Calu3 (cell line): ENCODE data around the gene CUBN. TPM values are rescaled to one million over a fixed set of nuclear protein-coding genes. Genes with fewer than 3 reads are reported as not detected.

ENCODE experiments used
- BruUV-seq: library from RNA; stranded (reverse); fragments of 400-500 nt; replicated peaks from 2 replicates; lab custom pipeline; 2021; lab: Mats Ljungman, UMichigan
- CTCF ChIA-PET: fragments of 300-600 bp; sonication (Branson Sonifier 250); formaldehyde crosslinking; loops from one replicate; lab custom pipeline; 2022; ENCODE audit warnings: antibody characterized with exemption; lab: Charles Lee
- DNase-seq: peaks from one replicate; pipeline ENCODE4 v3.0.0; 2022
- H3K27ac Mint-ChIP-seq: one replicate; pipeline ENCODE4 v1.8.0; 2022; ENCODE audit warnings: mixed read lengths; ENCODE audit not compliant: unreplicated experiment
- H3K27me3 Mint-ChIP-seq: one replicate; pipeline ENCODE4 v1.8.0; 2022; ENCODE audit warnings: mixed read lengths; ENCODE audit not compliant: unreplicated experiment
- H3K36me3 Mint-ChIP-seq: one replicate; pipeline ENCODE4 v1.8.0; 2022; ENCODE audit warnings: mild to moderate bottlenecking, moderate library complexity, mixed read lengths; ENCODE audit not compliant: insufficient read depth, unreplicated experiment
- H3K4me1 Mint-ChIP-seq: one replicate; pipeline ENCODE4 v1.8.0; 2022; ENCODE audit warnings: mild to moderate bottlenecking, low read depth, mixed read lengths; ENCODE audit not compliant: unreplicated experiment
- H3K4me3 Mint-ChIP-seq: one replicate; pipeline ENCODE4 v1.8.0; 2022; ENCODE audit warnings: mild to moderate bottlenecking, low read depth, moderate library complexity, mixed read lengths; ENCODE audit not compliant: unreplicated experiment
- H3K9me3 Mint-ChIP-seq: one replicate; pipeline ENCODE4 v1.8.0; 2022; ENCODE audit warnings: low read depth, mixed read lengths; ENCODE audit not compliant: unreplicated experiment
- CTCF ChIP-seq: fragments of 200-600 bp; IDR thresholded peaks from one replicate; pipeline ENCODE4 v1.8.0; 2022; ENCODE audit warnings: antibody characterized with exemption; ENCODE audit not compliant: unreplicated experiment
- intact Hi-C: fragments of 100-400 bp; cut with micrococcal nuclease; formaldehyde crosslinking; loops from one replicate; pipeline ENCODE4 v1.10.0; 2022; ENCODE audit not compliant: unreplicated experiment
- total RNA-seq: library from RNA; stranded (reverse); gene quantifications from 2 replicates; pipeline ENCODE4 v1.2.3, GENCODE V29; 2022

The CUBN gene
- total RNA-seq, 1 experiment from 2014 or later = 0.92 TPM

- Mint-ChIP-seq H3K36me3 (no peaks in the 10 kb centered on the region), H3K9me3 (peaks cover 4% of the 10 kb centered on the region), H3K27ac (no peak overlapping the region), H3K27me3 (peaks cover 14% of the 10 kb centered on the region), H3K4me3 (no peak overlapping the region), H3K4me1 (peaks cover 11% of the 10 kb centered on the region)
- no peak for DNase-seq
- TF ChIP-seq CTCF = no peak
- intact Hi-C loops = no loop called here
- no TSS peak for BruUV-seq
- CTCF ChIA-PET = no interaction called here
Measured at GRCh38 chr10:16999665-17000451, 129.8 kb downstream of the CUBN start.

- TF ChIP-seq CTCF = no peak
- intact Hi-C loops = no loop called here
- BruUV-seq = no TSS peak
- no peak for DNase-seq
- Mint-ChIP-seq H3K4me1 (peaks cover 11% of the 10 kb centered on the region), H3K36me3 (no peaks in the 10 kb centered on the region), H3K27ac (no peak overlapping the region), H3K4me3 (no peak overlapping the region), H3K27me3 (no peaks in the 10 kb centered on the region), H3K9me3 (peaks cover 4% of the 10 kb centered on the region)
- CTCF ChIA-PET = interaction anchor here (0.8 kb wide), 1 partner anchor 234 kb away, joined by 6 read pairs; no protein-coding TSS in a partner anchor
Measured at GRCh38 chr10:16996530-16996964, 133.1 kb downstream of the CUBN start.

GRCh38 chr10:16995867-16996529, 133.6 kb downstream of the CUBN start:
- BruUV-seq = no TSS peak
- Mint-ChIP-seq H3K36me3 (no peaks in the 10 kb centered on the region), H3K27me3 (no peaks in the 10 kb centered on the region), H3K27ac (no peak overlapping the region), H3K4me1 (peaks cover 11% of the 10 kb centered on the region), H3K9me3 (peaks cover 4% of the 10 kb centered on the region), H3K4me3 (no peak overlapping the region)
- no peak for DNase-seq
- intact Hi-C loops = no loop called here
- CTCF ChIA-PET = interaction anchor here (0.6 to 0.8 kb wide), 2 partner anchors 119 to 235 kb away, joined by 3 to 6 read pairs; no protein-coding TSS in a partner anchor
- no peak for TF ChIP-seq CTCF

- no peak overlapping the region for H3K4me3 Mint-ChIP-seq
Measured at GRCh38 chr10:16993186-16993585, 136.4 kb downstream of the CUBN start.

More at GRCh38 chr10:16993186-16993585, 136.4 kb downstream of the CUBN start:
- no peak for DNase-seq
- BruUV-seq = no TSS peak
- CTCF ChIA-PET = no interaction called here
- peaks cover 4% of the 10 kb centered on the region for H3K9me3 Mint-ChIP-seq
- peaks cover 7% of the 10 kb centered on the region for H3K36me3 Mint-ChIP-seq
- H3K4me1 Mint-ChIP-seq = peaks cover 11% of the 10 kb centered on the region
- H3K27me3 Mint-ChIP-seq = no peaks in the 10 kb centered on the region
- intact Hi-C loops = no loop called here
- no peak overlapping the region for H3K27ac Mint-ChIP-seq
- TF ChIP-seq CTCF = no peak
